IMR-90 (cell line): ENCODE data around the gene FLT1. TPM values are rescaled to one million over a fixed set of nuclear protein-coding genes. Genes with fewer than 3 reads are reported as not detected.
A peak's percentile ranks its signal among the peaks of the same experiment; 100 is the strongest.

Experiments
- ATAC-seq: fragments of 200-7000 bp; cut with Tn5 transposase; 2 replicates; pipeline ENCODE4 v1.9.1; 2020; ENCODE audit warnings: low read depth, mild to moderate bottlenecking, moderate library complexity
- BruUV-seq: library from RNA; stranded (reverse); fragments of 400-500 nt; replicated peaks from 2 replicates; lab custom pipeline; 2021; lab: Mats Ljungman, UMichigan
- CTCF ChIA-PET: fragments of 300-600 bp; formaldehyde crosslinking; extraction: SDS; loops from one replicate; lab custom pipeline; 2021; ENCODE audit warnings: antibody characterized with exemption; lab: Yijun Ruan, JAX
- POLR2A ChIA-PET: fragments of 300-600 bp; sonication (Branson Sonifier 250); formaldehyde crosslinking; loops from one replicate; lab custom pipeline; 2022; ENCODE audit warnings: antibody characterized with exemption; ENCODE audit not compliant: unreplicated experiment; lab: Charles Lee
- DNase-seq: peaks from one replicate; pipeline ENCODE4 v3.0.0; 2013
- H2AFZ ChIP-seq: replicated peaks from 2 replicates; pipeline ENCODE3; 2013; ENCODE audit warnings: low read length, mild to moderate bottlenecking; ENCODE audit not compliant: poor library complexity
- H2AK5ac ChIP-seq: 2 replicates; pipeline ENCODE4 v1.6.1; 2013; ENCODE audit warnings: low read depth, low read length, inconsistent platforms
- H2AK9ac ChIP-seq: replicated peaks from 2 replicates; pipeline ENCODE3; 2013; ENCODE audit warnings: mild to moderate bottlenecking, low read depth, low read length, moderate library complexity; ENCODE audit not compliant: poor library complexity
- H2BK120ac ChIP-seq: 2 replicates; pipeline ENCODE4 v1.6.1; 2013; ENCODE audit warnings: low read depth, low read length, inconsistent platforms
- H2BK15ac ChIP-seq: 3 replicates; pipeline ENCODE4 v1.6.1; 2013; ENCODE audit warnings: low read depth, low read length, inconsistent platforms
- H2BK20ac ChIP-seq: 2 replicates; pipeline ENCODE4 v1.6.1; 2013; ENCODE audit warnings: low read depth, mild to moderate bottlenecking, inconsistent platforms, low read length, moderate library complexity
- H2BK5ac ChIP-seq: 2 replicates; pipeline ENCODE4 v1.6.1; 2013; ENCODE audit warnings: mild to moderate bottlenecking, low read depth, low read length, inconsistent platforms; ENCODE audit not compliant: poor library complexity, severe bottlenecking
- H3K14ac ChIP-seq: replicated peaks from 2 replicates; pipeline ENCODE4 v1.6.1; 2013; ENCODE audit warnings: low read depth, low read length, inconsistent platforms
- H3K18ac ChIP-seq: 2 replicates; pipeline ENCODE4 v1.6.1; 2013; ENCODE audit warnings: low read depth, low read length, control low read depth
- H3K23ac ChIP-seq: 2 replicates; pipeline ENCODE4 v1.6.1; 2013; ENCODE audit warnings: low read depth, low read length, inconsistent platforms
- H3K27ac ChIP-seq: 2 replicates; pipeline ENCODE4 v1.5.1; 2013; ENCODE audit warnings: mild to moderate bottlenecking, control low read depth, low read length; ENCODE audit not compliant: insufficient read depth
- H3K27me3 ChIP-seq: 2 replicates; pipeline ENCODE4 v1.6.1; 2013; ENCODE audit warnings: low read length; ENCODE audit not compliant: control insufficient read depth, insufficient read depth
- H3K36me3 ChIP-seq: 2 replicates; pipeline ENCODE4 v1.6.1; 2013; ENCODE audit warnings: low read length, mixed read lengths; ENCODE audit not compliant: control insufficient read depth, insufficient read depth
- H3K4ac ChIP-seq: 2 replicates; pipeline ENCODE4 v1.6.1; 2013; ENCODE audit warnings: low read depth, low read length, inconsistent platforms
- H3K4me1 ChIP-seq: 2 replicates; pipeline ENCODE4 v1.6.1; 2013; ENCODE audit warnings: low read length, mixed read lengths; ENCODE audit not compliant: control insufficient read depth, insufficient read depth
- H3K4me2 ChIP-seq: 2 replicates; pipeline ENCODE4 v1.6.1; 2013; ENCODE audit warnings: low read depth, mild to moderate bottlenecking, control low read depth, low read length, moderate library complexity
- H3K4me3 ChIP-seq: 2 replicates; pipeline ENCODE4 v1.5.1; 2013; ENCODE audit warnings: low read depth, mild to moderate bottlenecking, control low read depth, low read length, moderate library complexity; ENCODE audit not compliant: insufficient read depth
- H3K56ac ChIP-seq: 2 replicates; pipeline ENCODE4 v1.6.1; 2013; ENCODE audit warnings: low read length, inconsistent platforms; ENCODE audit not compliant: insufficient read depth; ENCODE audit errors: extremely low read depth
- H3K79me1 ChIP-seq, 2 experiments: 2 replicates each; pipeline ENCODE4 v1.6.1; 2013; ENCODE audit warnings: low read length in 2 of 2, inconsistent platforms in 1 of 2, low read depth in 1 of 2
- H3K9ac ChIP-seq: 2 replicates; pipeline ENCODE4 v1.6.1; 2013; ENCODE audit warnings: low read depth, low read length, control low read depth
- H3K9me1 ChIP-seq: 2 replicates; pipeline ENCODE4 v1.6.1; 2013; ENCODE audit warnings: low read length, inconsistent platforms; ENCODE audit not compliant: insufficient read depth
- H3K9me3 ChIP-seq: 2 replicates; pipeline ENCODE4 v1.6.1; 2013; ENCODE audit warnings: low read length; ENCODE audit not compliant: control insufficient read depth, insufficient read depth
- H4K20me1 ChIP-seq: 2 replicates; pipeline ENCODE4 v1.6.1; 2013; ENCODE audit warnings: low read length, inconsistent platforms; ENCODE audit not compliant: insufficient read depth
- H4K5ac ChIP-seq: 2 replicates; pipeline ENCODE4 v1.6.1; 2013; ENCODE audit warnings: mild to moderate bottlenecking, low read depth, low read length, control low read depth
- H4K8ac ChIP-seq, 2 experiments: 2 replicates each; pipeline ENCODE4 v1.6.1; 2013; ENCODE audit warnings: low read depth in 2 of 2, low read length in 2 of 2, control low read depth in 1 of 2, inconsistent platforms in 1 of 2
- H4K91ac ChIP-seq: 2 replicates; pipeline ENCODE4 v1.6.1; 2013; ENCODE audit warnings: low read depth, low read length, inconsistent platforms; ENCODE audit not compliant: insufficient read depth
- BHLHE40 ChIP-seq: fragments of 150-350 bp; IDR thresholded peaks from 2 replicates; pipeline ENCODE4 v1.6.1; 2016; ENCODE audit warnings: mild to moderate bottlenecking, low read depth, low read length
- CHD1 ChIP-seq: IDR thresholded peaks from 2 replicates; pipeline ENCODE4 v1.6.1; 2012; ENCODE audit warnings: low read depth, low read length, improper control_type of control experiment
- CTCF ChIP-seq: conservative IDR thresholded peaks from 2 replicates; pipeline ENCODE4 v1.5.1; 2012; ENCODE audit warnings: mild to moderate bottlenecking, low read depth, low read length, improper control_type of control experiment
- ELK1 ChIP-seq: fragments of 150-350 bp; IDR thresholded peaks from 2 replicates; pipeline ENCODE4 v1.6.1; 2016; ENCODE audit warnings: low read depth, mild to moderate bottlenecking, low read length, moderate library complexity, borderline replicate concordance
- FOS ChIP-seq: fragments of 150-350 bp; IDR thresholded peaks from 2 replicates; pipeline ENCODE4 v1.6.1; 2016; ENCODE audit warnings: low read depth, low read length
- MAFK ChIP-seq: IDR thresholded peaks from 2 replicates; pipeline ENCODE4 v1.6.1; 2012; ENCODE audit warnings: low read depth, low read length, improper control_type of control experiment
- MAZ ChIP-seq: IDR thresholded peaks from 2 replicates; pipeline ENCODE4 v1.6.1; 2012; ENCODE audit warnings: low read depth, mild to moderate bottlenecking, low read length, improper control_type of control experiment, moderate library complexity, borderline replicate concordance
- MXI1 ChIP-seq: IDR thresholded peaks from 2 replicates; pipeline ENCODE4 v1.6.1; 2012; ENCODE audit warnings: low read depth, mild to moderate bottlenecking, low read length, moderate library complexity, borderline replicate concordance
- NFE2L2 ChIP-seq: fragments of 150-350 bp; IDR thresholded peaks from 2 replicates; pipeline ENCODE4 v1.6.1; 2016; ENCODE audit warnings: low read depth, mild to moderate bottlenecking, low read length
- POLR2A ChIP-seq: IDR thresholded peaks from 2 replicates; pipeline ENCODE4 v1.6.1; 2012; ENCODE audit warnings: mild to moderate bottlenecking, low read depth, low read length
- RAD21 ChIP-seq: IDR thresholded peaks from 2 replicates; pipeline ENCODE4 v1.6.1; 2012; ENCODE audit warnings: low read length, improper control_type of control experiment
- RCOR1 ChIP-seq: IDR thresholded peaks from 2 replicates; pipeline ENCODE4 v1.6.1; 2012; ENCODE audit warnings: mild to moderate bottlenecking, low read length, improper control_type of control experiment; ENCODE audit not compliant: insufficient replicate concordance
- RFX5 ChIP-seq: IDR thresholded peaks from 2 replicates; pipeline ENCODE4 v1.8.0; 2012; ENCODE audit warnings: low read depth, mild to moderate bottlenecking, low read length, moderate library complexity
- SMC3 ChIP-seq: fragments of 150-350 bp; IDR thresholded peaks from 2 replicates; pipeline ENCODE4 v1.6.1; 2016; ENCODE audit warnings: low read depth, mild to moderate bottlenecking, antibody characterized with exemption, low read length, moderate library complexity
- WGBS, 2 experiments: methylation state at CpG; one replicate each; pipeline versions ENCODE4 v1.1.5 to v1.1.7; 2013; ENCODE audit warnings: missing lambda C conversion rate in 2 of 2; ENCODE audit not compliant: insufficient read length in 1 of 2; ENCODE audit errors: extremely low coverage in 2 of 2; 5-methylcytosine and 5-hydroxymethylcytosine counted together
- dilution Hi-C: fragments of 300-500 bp; cut with HindIII; formaldehyde crosslinking; loops from one replicate; pipeline ENCODE4 v1.14.3; 2018; ENCODE audit warnings: low sequenced_read_pairs; ENCODE audit not compliant: unreplicated experiment
- in situ Hi-C: fragments of 300-500 bp; cut with MboI; formaldehyde crosslinking; loops from 3 replicates; pipeline ENCODE4 v1.14.3; 2019; ENCODE audit warnings: low sequenced_read_pairs, inconsistent platforms, mixed read lengths
- intact Hi-C: fragments of 100-400 bp; cut with micrococcal nuclease; formaldehyde crosslinking; loops from 2 replicates; pipeline ENCODE4 v1.10.0; 2022
- polyA plus RNA-seq, 3 experiments: library from polyadenylated mRNA; depleted of rRNA; stranded (reverse); fragments of >200 nt; gene quantifications; 2 replicates each; pipeline ENCODE4 v1.2.3, GENCODE V29; 2012; ENCODE audit warnings: low replicate concordance in 1 of 3
- total RNA-seq: library from RNA; depleted of rRNA; stranded (reverse); fragments of >200 nt; gene quantifications from 2 replicates; pipeline ENCODE4 v1.2.3, GENCODE V29; 2012
- TF ChIP-seq, protein P1 (sequence below): fragments of 150-350 bp; IDR thresholded peaks from 2 replicates; pipeline ENCODE4 v1.6.1; 2017; ENCODE audit warnings: mild to moderate bottlenecking, antibody characterized with exemption, low read length, low read depth

Gene FLT1
- total and polyA plus RNA-seq, 2 of the 4 experiments (the other 2 are of a cell fraction): 4.5 to 10.4 TPM

DNA sequence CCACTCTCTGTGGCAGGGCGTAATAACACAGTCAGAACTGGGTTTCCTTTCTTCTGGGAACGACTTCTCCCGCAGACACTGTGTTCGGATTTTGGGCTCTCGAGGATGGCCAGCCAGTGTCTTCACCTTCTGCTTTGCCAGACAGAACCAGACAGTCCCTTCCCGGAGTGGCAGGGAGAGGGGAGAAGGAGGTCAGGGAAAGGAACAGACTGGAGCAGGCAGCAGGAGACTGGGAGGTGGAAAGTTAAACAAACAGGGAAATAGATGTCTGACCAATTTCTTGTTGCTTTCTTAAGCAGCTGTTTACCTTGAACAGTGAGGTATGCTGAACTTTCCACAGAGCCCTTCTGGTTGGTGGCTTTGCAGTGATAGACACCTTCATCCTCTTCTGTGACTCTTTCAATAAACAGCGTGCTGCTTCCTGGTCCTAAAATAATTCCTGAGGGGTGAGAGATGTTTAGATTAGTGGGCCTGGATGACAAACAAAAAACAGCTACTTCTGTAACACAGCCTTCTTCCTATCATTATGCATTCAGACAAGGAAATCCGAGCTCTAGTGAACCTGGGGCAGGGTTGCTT is 137.6 kb downstream of the FLT1 start:
- Histone ChIP-seq H3K56ac (no peak overlapping the region), H3K4me1 (peaks cover 8% of the 10 kb centered on the region), H3K9me1 (peaks cover 3% of the 10 kb centered on the region; the same call in 1 of the 2 replicates), H3K4me3 (no peak overlapping the region), H3K27ac (no peak overlapping the region), H2AK5ac (peak overlapping the region; percentile 47; the same call in 1 of the 2 replicates), H3K4me2 (no peak overlapping the region), H2BK5ac (no peak overlapping the region), H3K9me3 (no peaks in the 10 kb centered on the region), H3K9ac (no peak overlapping the region), H3K23ac (no peak overlapping the region; the same call in 1 of the 2 replicates), H2BK15ac (0 out of 3 replicates have a peak overlapping the region, but pooled peaks have one; percentile 51), H2AK9ac (no peak overlapping the region), H4K8ac (0 out of 4 replicates have a peak overlapping the region, but pooled peaks of 1 of the 2 experiments have one; percentile 18), H3K4ac (peak overlapping the region; percentile 25; the same call in 1 of the 2 replicates), H3K79me1 (no peaks in the 10 kb centered on the region), H3K14ac (peak overlapping the region; percentile 34; the same call in 1 of the 2 replicates), H4K91ac (peak overlapping the region; percentile 10; the same call in 1 of the 2 replicates), H2AFZ (peak overlapping the region; percentile 44), H4K5ac (no peak overlapping the region), H3K27me3 (no peaks in the 10 kb centered on the region), H2BK20ac (no peak overlapping the region), H3K36me3 (no peaks in the 10 kb centered on the region), H4K20me1 (no peaks in the 10 kb centered on the region), H3K18ac (no peak overlapping the region), H2BK120ac (peak overlapping the region; percentile 18; the same call in 1 of the 2 replicates)
- no peak for DNase-seq
- POLR2A ChIA-PET: no interaction called here
- dilution Hi-C loops (no loop called here), intact Hi-C loops (no loop called here), in situ Hi-C loops (no loop called here)
- CTCF ChIA-PET: no interaction called here
- 100% methylated on average over 1 of the region's 8 CpGs; no CpG with 5 or more reads in 1 of the 2 experiments for WGBS, 2 experiments
- peak; percentile 54; the same call in 1 of the 2 replicates for ATAC-seq
- BruUV-seq: no TSS peak
- TF ChIP-seq MAFK (no peak), BHLHE40 (no peak), MAZ (no peak), ELK1 (no peak), RFX5 (no peak), CHD1 (no peak), RAD21 (no peak), NFE2L2 (no peak), SMC3 (no peak), FOS (no peak), CTCF (no peak), MXI1 (no peak), RCOR1 (no peak), POLR2A (no peak)
- TF ChIP-seq, protein P1, sequence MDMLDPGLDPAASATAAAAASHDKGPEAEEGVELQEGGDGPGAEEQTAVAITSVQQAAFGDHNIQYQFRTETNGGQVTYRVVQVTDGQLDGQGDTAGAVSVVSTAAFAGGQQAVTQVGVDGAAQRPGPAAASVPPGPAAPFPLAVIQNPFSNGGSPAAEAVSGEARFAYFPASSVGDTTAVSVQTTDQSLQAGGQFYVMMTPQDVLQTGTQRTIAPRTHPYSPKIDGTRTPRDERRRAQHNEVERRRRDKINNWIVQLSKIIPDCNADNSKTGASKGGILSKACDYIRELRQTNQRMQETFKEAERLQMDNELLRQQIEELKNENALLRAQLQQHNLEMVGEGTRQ: no peak
